Mucosa of rectum (tissue), 2 donors: ENCODE data around the gene HSPB6.
A peak's percentile ranks its signal among the peaks of the same experiment; 100 is the strongest.

ENCODE experiments used
- H3K27ac ChIP-seq, 2 donors: one replicate each; pipeline ENCODE4 v1.7.0; 2013; ENCODE audit warnings: inconsistent platforms in 2 of 2, low read depth in 2 of 2, low read length in 2 of 2
- H3K27me3 ChIP-seq, 2 donors: one replicate each; pipeline ENCODE4 v1.7.0; 2013; ENCODE audit warnings: low read length in 2 of 2; ENCODE audit not compliant: control insufficient read depth in 2 of 2, insufficient read depth in 2 of 2
- H3K36me3 ChIP-seq, 2 donors: one replicate each; pipeline ENCODE4 v1.7.0; 2013; ENCODE audit warnings: low read length in 2 of 2; ENCODE audit not compliant: control insufficient read depth in 2 of 2, insufficient read depth in 2 of 2
- H3K4me1 ChIP-seq, 2 donors: one replicate each; pipeline ENCODE4 v1.7.0; 2013; ENCODE audit warnings: low read length in 2 of 2, mild to moderate bottlenecking in 1 of 2; ENCODE audit not compliant: control insufficient read depth in 2 of 2, insufficient read depth in 2 of 2
- H3K4me3 ChIP-seq, 2 donors: one replicate each; pipeline ENCODE4 v1.7.0; 2013; ENCODE audit warnings: low read length in 2 of 2
- H3K9ac ChIP-seq, 2 donors: one replicate each; pipeline ENCODE4 v1.7.0; 2013; ENCODE audit warnings: low read length in 2 of 2, low read depth in 1 of 2, mild to moderate bottlenecking in 1 of 2
- H3K9me3 ChIP-seq, 2 donors: one replicate each; pipeline ENCODE4 v1.7.0; 2013; ENCODE audit warnings: low read length in 2 of 2; ENCODE audit not compliant: control insufficient read depth in 2 of 2
- donor health status: healthy.
- donor health status: Normal muscosa, but diverticular disease.

The HSPB6 gene

DNA sequence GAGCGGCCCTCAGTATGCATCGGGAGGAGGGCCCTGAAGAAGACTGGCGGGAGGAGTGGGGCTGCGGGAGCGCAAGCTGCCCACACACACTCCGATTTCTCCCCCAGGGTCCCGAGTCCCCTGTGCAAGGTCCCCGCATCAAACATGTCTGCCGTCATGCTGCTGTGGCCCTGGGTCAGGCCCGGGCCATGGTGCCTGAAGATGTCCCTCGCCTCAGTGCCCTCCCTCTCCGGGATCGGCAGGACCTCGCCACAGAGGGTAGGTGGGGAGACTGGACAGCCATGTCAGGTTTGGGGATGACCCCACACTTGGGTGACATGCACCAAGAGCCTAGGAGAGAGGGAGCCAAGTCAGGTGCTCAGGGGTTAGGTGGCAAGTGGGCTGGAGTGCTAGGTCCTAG lies 34.4 kb downstream of the HSPB6 start:
- no peaks in the 10 kb centered on the region for H3K9me3 ChIP-seq
- H3K27me3 ChIP-seq = no peaks in the 10 kb centered on the region
- no peak overlapping the region for H3K27ac ChIP-seq
- no peak overlapping the region for H3K9ac ChIP-seq
- H3K4me3 ChIP-seq = no peak overlapping the region
- H3K4me1 ChIP-seq = peaks cover 9 to 10% of the 10 kb centered on the region in 2 donors
- H3K36me3 ChIP-seq = peaks cover 56 to 58% of the 10 kb centered on the region in 2 donors

DNA sequence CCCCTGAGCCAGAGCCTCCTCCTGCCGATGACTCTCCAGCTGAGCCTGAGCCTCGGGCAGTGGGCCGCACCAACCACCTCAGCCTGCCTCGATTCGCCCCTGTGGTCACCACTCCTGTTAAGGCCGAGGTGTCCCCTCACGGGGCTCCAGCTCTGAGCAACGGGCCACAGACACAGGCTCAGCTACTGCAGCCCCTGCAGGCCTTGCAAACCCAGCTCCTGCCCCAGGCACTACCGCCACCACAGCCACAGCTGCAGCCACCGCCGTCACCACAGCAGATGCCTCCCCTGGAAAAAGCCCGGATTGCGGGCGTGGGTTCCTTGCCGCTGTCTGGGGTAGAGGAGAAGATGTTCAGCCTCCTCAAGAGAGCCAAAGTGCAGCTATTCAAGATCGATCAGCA lies 35.5 kb downstream of the HSPB6 start:
- Histone ChIP-seq H3K4me1 (peaks cover 9 to 16% of the 10 kb centered on the region in 2 donors), H3K36me3 (peaks cover 47 to 49% of the 10 kb centered on the region in 2 donors), H3K9ac (no peak overlapping the region), H3K4me3 (no peak overlapping the region), H3K9me3 (no peaks in the 10 kb centered on the region), H3K27me3 (no peaks in the 10 kb centered on the region), H3K27ac (no peak overlapping the region)

DNA sequence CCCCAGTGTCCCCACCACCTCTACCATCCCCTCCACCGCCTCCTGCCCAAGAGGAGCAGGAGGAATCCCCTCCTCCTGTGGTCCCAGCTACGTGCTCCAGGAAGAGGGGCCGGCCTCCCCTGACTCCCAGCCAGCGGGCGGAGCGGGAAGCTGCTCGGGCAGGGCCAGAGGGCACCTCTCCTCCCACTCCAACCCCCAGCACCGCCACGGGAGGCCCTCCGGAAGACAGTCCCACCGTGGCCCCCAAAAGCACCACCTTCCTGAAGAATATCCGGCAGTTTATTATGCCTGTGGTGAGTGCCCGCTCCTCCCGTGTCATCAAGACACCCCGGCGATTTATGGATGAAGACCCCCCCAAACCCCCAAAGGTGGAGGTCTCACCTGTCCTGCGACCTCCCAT lies 36.2 kb downstream of the HSPB6 start:
- H3K9ac ChIP-seq = no peak overlapping the region
- H3K9me3 ChIP-seq = no peaks in the 10 kb centered on the region
- peaks cover 40 to 43% of the 10 kb centered on the region in 2 donors for H3K36me3 ChIP-seq
- peaks cover 16 to 23% of the 10 kb centered on the region in 2 donors for H3K4me1 ChIP-seq
- no peaks in the 10 kb centered on the region for H3K27me3 ChIP-seq
- H3K4me3 ChIP-seq = no peak overlapping the region
- no peak overlapping the region for H3K27ac ChIP-seq

DNA sequence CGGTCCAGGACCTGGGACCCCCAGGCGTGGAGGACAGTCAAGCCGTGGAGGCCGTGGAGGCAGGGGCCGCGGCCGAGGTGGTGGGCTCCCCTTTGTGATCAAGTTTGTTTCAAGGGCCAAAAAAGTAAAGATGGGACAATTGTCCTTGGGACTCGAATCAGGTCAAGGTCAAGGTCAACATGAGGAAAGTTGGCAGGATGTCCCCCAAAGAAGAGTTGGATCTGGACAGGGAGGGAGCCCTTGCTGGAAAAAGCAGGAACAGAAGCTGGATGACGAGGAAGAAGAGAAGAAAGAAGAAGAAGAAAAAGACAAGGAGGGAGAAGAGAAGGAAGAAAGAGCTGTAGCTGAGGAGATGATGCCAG lies 36.7 kb downstream of the HSPB6 start:
- Histone ChIP-seq H3K9me3 (no peaks in the 10 kb centered on the region), H3K27me3 (no peaks in the 10 kb centered on the region), H3K4me3 (no peak overlapping the region), H3K9ac (no peak overlapping the region), H3K27ac (no peak overlapping the region), H3K4me1 (peaks cover 21 to 28% of the 10 kb centered on the region in 2 donors), H3K36me3 (peaks cover 35 to 38% of the 10 kb centered on the region in 2 donors)

DNA sequence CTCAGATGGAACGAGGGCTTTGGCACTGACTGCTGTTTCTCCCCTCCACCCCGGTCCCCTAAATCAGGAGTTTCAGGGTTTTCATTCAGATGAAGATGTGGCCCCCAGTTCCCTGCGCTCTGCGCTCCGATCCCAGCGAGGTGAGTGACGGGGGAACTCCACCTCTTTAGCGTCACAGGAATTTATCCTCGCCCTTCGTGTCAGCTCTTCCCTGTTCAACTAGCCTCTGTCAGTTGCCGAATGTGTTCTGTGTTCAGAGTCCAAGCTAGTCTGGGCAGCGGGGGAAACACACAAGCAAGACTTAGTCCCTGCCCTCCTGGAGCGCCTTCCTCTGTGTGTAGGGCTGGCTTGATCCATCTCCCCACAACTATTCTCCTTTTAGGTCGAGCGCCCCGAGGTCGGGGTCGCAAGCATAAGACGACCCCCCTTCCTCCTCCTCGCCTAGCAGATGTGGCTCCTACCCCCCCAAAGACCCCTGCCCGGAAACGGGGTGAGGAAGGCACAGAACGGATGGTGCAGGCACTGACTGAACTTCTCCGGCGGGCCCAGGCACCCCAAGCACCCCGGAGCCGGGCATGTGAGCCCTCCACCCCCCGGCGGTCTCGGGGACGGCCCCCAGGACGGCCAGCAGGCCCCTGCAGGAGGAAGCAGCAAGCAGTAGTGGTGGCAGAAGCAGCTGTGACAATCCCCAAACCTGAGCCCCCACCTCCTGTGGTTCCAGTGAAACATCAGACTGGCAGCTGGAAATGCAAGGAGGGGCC lies 37.2 kb downstream of the HSPB6 start:
- H3K36me3 ChIP-seq = peaks cover 29 to 33% of the 10 kb centered on the region in 2 donors
- H3K27me3 ChIP-seq = no peaks in the 10 kb centered on the region
- H3K9ac ChIP-seq = peak overlapping the region in 1 of 2 donors; percentile 26
- no peak overlapping the region for H3K27ac ChIP-seq
- H3K9me3 ChIP-seq = no peaks in the 10 kb centered on the region
- peak overlapping the region in 1 of 2 donors; percentile 80 for H3K4me3 ChIP-seq
- H3K4me1 ChIP-seq = peaks cover 21 to 30% of the 10 kb centered on the region in 2 donors

DNA sequence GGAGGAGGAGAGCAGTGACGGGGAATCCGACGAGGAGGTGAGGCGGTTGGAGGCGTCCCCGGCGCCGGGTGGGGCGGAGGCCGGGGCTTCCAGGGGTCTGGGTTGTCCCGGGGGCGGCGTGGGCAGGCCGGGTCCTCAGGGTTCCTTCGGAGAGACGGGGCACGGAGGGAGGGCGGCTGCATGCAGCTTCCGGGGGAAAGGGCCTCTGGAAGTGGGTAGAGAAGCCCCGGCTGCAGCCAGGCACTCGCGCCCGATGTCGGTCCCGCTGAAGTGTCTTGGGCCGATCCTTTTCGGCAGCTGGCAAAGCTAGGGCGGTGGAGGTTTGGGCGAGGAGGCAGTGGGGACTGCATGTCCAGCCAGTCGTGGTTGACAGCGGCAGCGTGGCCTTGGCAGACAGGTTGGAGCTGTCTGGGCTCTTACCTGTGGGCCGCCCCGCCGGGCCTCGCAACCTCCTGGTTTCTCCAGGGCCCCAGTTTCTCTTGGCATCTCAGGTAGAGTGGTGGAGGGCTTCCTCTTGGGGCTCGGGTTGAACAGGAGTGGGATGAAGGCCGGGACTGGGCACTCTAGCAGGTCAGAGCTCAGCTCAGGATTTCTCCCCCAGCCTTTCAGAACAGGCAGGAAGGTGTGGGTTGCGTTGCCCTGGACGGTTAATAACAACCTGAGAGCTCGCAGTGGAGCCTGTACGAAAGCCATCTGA lies 38.3 kb downstream of the HSPB6 start:
- Histone ChIP-seq H3K36me3 (peaks cover 19 to 22% of the 10 kb centered on the region in 2 donors), H3K9me3 (no peaks in the 10 kb centered on the region), H3K9ac (peak overlapping the region; percentile 71 to 77), H3K27ac (peak overlapping the region; percentile 43 to 56), H3K27me3 (no peaks in the 10 kb centered on the region), H3K4me3 (peak overlapping the region; percentile 78 to 80), H3K4me1 (peaks cover 21 to 30% of the 10 kb centered on the region in 2 donors)

DNA sequence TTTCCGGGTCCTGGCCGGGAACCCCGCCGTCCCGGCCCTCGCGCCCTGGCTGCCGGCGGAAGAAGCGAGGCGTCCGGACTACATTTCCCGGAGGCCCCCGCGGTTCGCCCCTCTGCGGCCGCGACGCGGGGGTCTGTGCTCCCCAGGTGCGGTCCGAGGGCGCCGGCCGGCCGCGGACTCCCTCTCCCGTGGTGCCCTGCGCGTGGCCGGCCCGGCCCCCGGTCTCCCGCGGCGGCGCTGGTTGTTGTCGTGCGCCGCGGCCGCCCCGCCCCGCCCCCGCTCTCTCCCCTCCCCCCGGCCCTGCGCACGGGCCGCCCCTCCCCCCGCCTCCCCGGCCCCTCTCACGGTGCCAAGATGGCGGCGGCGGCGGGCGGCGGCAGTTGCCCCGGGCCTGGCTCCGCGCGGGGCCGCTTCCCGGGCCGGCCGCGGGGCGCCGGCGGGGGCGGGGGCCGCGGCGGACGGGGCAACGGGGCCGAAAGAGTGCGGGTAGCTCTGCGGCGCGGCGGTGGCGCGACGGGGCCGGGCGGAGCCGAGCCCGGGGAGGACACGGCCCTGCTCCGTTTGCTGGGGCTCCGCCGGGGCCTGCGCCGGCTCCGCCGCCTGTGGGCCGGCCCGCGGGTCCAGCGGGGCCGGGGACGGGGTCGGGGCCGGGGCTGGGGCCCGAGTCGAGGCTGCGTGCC lies 39.0 kb downstream of the HSPB6 start, which contains the start of gene KMT2B:
Gene KMT2B, plus strand, starts transcription at position 339 of the 680 bp plus-strand sequence. Its CDS starts 16 bp downstream, at position 355.
- Histone ChIP-seq H3K4me1 (peaks cover 21 to 30% of the 10 kb centered on the region in 2 donors), H3K9ac (peak within 1 kb of the TSS; percentile 76 to 80), H3K4me3 (peak within 1 kb of the TSS; percentile 83 to 88), H3K9me3 (no peaks in the 10 kb centered on the region), H3K27me3 (no peaks in the 10 kb centered on the region), H3K36me3 (peaks cover 12 to 16% of the 10 kb centered on the region in 2 donors), H3K27ac (peak within 1 kb of the TSS; percentile 84 to 87)

DNA sequence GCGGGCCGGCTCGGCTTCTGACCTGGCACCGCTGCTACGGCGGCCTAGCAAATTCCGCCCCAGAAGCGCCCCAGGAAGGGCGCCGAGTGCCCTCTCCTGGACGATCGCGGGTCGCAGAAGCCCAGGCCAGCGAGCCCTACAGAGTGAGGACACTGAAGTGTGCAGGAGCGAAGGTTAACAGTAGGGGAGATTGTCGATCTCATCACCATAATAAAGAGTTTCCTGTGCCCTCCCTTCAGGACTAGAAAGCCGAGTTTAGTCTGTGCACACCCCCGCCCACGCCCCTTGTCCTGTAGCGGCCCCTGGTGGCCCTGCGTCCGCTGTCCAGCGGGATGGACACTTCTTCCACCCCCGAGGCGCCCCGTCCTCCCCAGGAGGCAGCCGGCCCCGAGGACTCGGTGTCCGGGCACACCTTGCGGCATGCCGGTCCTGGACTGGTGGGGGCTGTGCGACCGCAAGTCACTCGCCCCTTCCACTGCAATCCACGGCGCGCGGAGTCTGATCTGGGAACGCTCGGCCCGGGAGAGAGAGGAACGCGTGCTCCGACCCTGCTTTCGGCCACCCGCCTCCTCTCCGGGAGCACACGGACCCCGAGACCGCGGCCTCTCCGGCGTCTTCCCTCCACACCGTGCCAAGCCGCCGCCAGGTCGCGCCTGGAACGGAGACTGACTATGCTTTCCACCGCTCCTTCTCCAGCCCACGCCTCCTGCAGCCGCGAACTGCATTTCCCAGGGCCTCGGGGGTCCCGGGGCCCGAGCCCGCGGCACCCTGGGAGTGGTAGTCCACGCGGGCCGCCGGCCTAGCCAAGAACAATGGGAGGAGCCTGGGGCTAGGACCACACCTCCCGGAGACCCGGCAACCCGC lies 39.8 kb downstream of the HSPB6 start:
- Histone ChIP-seq H3K36me3 (peaks cover 6 to 8% of the 10 kb centered on the region in 2 donors), H3K4me3 (peak overlapping the region; percentile 83 to 88), H3K4me1 (peaks cover 21 to 30% of the 10 kb centered on the region in 2 donors), H3K9me3 (no peaks in the 10 kb centered on the region), H3K27ac (peak overlapping the region; percentile 84 to 87), H3K27me3 (no peaks in the 10 kb centered on the region), H3K9ac (peak overlapping the region; percentile 76 to 80)

DNA sequence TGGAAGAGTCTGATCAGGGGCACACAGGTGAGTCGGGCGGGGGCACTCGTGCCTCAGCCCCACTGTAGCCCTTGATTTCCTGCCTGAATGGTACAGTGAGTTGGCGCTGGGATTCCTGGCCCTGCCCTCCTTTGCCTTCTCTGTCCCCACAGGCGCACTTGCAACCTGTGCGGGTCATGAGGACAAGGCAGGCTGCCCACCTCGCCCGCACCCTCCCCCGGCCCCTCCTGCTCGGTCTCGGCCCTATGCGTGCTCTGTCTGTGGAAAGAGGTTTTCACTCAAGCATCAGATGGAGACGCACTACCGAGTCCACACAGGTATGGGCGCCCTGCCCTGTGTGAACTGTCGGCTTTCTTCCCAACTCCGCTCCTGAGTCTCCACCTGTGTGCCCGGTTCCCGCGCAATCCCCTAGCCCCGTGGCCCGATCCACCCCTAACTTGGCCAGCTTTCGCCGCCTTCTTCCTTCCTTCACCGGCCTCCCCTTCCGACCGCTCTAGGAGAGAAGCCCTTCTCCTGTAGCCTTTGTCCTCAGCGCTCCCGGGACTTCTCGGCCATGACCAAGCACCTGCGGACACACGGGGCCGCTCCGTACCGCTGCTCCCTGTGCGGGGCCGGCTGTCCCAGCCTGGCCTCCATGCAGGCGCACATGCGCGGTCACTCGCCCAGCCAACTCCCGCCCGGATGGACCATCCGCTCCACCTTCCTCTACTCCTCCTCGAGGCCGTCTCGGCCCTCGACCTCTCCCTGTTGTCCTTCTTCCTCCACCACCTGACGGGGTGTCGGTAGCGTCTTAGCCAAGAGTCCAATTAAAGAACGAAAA lies 40.6 kb downstream of the HSPB6 start:
- H3K27ac ChIP-seq = peak overlapping the region; percentile 84 to 87
- peak overlapping the region; percentile 83 to 88 for H3K4me3 ChIP-seq
- H3K9ac ChIP-seq = peak overlapping the region; percentile 76 to 80
- no peaks in the 10 kb centered on the region for H3K9me3 ChIP-seq
- H3K36me3 ChIP-seq = peaks cover under 1 to 2% of the 10 kb centered on the region in 2 donors
- no peaks in the 10 kb centered on the region for H3K27me3 ChIP-seq
- peaks cover 21 to 30% of the 10 kb centered on the region in 2 donors for H3K4me1 ChIP-seq
